ENCODE results near the gene SBF2.

Gene SBF2

GRCh38 chr11:9887472-9887871, 406.5 kb downstream of the SBF2 start:
- Histone ChIP-seq H3K4me1 (ENCODE audit: control insufficient read depth, insufficient read depth, low read length) (peaks cover 12% of the 10 kb centered on the region), H3K36me3 (ENCODE audit: control insufficient read depth, insufficient read depth, low read length) (no peaks in the 10 kb centered on the region), H3K27ac (ENCODE audit: low read depth, low read length) (no peak overlapping the region), H3K9ac (ENCODE audit: low read length) (no peak overlapping the region), H3K9me3 (ENCODE audit: control insufficient read depth, insufficient read depth, low read depth, low read length) (no peaks in the 10 kb centered on the region), H3K27me3 (ENCODE audit: control insufficient read depth, insufficient read depth, low read length) (no peaks in the 10 kb centered on the region), H3K4me3 (ENCODE audit: low read depth, low read length) (no peak overlapping the region)

GRCh38 chr11:9886595-9886994, 407.4 kb downstream of the SBF2 start:
- no peaks in the 10 kb centered on the region for H3K27me3 ChIP-seq (ENCODE audit: control insufficient read depth, insufficient read depth, low read length)
- no peaks in the 10 kb centered on the region for H3K36me3 ChIP-seq (ENCODE audit: control insufficient read depth, insufficient read depth, low read length)
- H3K27ac ChIP-seq (ENCODE audit: low read depth, low read length), result no peak overlapping the region
- no peak overlapping the region for H3K4me3 ChIP-seq (ENCODE audit: low read depth, low read length)
- no peak overlapping the region for H3K9ac ChIP-seq (ENCODE audit: low read length)
- peaks cover 14% of the 10 kb centered on the region for H3K4me1 ChIP-seq (ENCODE audit: control insufficient read depth, insufficient read depth, low read length)
- H3K9me3 ChIP-seq (ENCODE audit: control insufficient read depth, insufficient read depth, low read depth, low read length), result no peaks in the 10 kb centered on the region

GRCh38 chr11:9884601-9885000, 409.4 kb downstream of the SBF2 start:
- no peak overlapping the region for H3K9ac ChIP-seq (ENCODE audit: low read length)
- H3K36me3 ChIP-seq (ENCODE audit: control insufficient read depth, insufficient read depth, low read length), result no peaks in the 10 kb centered on the region

GRCh38 chr11:9880657-9881056, 413.4 kb downstream of the SBF2 start:
- H3K4me3 ChIP-seq (ENCODE audit: low read depth, low read length), result no peak overlapping the region
- H3K27me3 ChIP-seq (ENCODE audit: control insufficient read depth, insufficient read depth, low read length), result no peaks in the 10 kb centered on the region
- no peaks in the 10 kb centered on the region for H3K36me3 ChIP-seq (ENCODE audit: control insufficient read depth, insufficient read depth, low read length)
- H3K4me1 ChIP-seq (ENCODE audit: control insufficient read depth, insufficient read depth, low read length), result peaks cover 6% of the 10 kb centered on the region; the same call in 1 of the 2 replicates
- no peak overlapping the region for H3K27ac ChIP-seq (ENCODE audit: low read depth, low read length)
- H3K9me3 ChIP-seq (ENCODE audit: control insufficient read depth, insufficient read depth, low read depth, low read length), result 0 out of 2 replicates have a peak, but pooled peaks cover 5% of the 10 kb centered on the region
- no peak overlapping the region for H3K9ac ChIP-seq (ENCODE audit: low read length)

More at GRCh38 chr11:9884601-9885000, 409.4 kb downstream of the SBF2 start:
- Histone ChIP-seq H3K27ac (ENCODE audit: low read depth, low read length) (no peak overlapping the region), H3K27me3 (ENCODE audit: control insufficient read depth, insufficient read depth, low read length) (no peaks in the 10 kb centered on the region), H3K4me1 (ENCODE audit: control insufficient read depth, insufficient read depth, low read length) (peaks cover 14% of the 10 kb centered on the region), H3K9me3 (ENCODE audit: control insufficient read depth, insufficient read depth, low read depth, low read length) (no peaks in the 10 kb centered on the region), H3K4me3 (ENCODE audit: low read depth, low read length) (no peak overlapping the region)

- H3K27me3 ChIP-seq (ENCODE audit: control insufficient read depth, insufficient read depth, low read length), result no peaks in the 10 kb centered on the region
- H3K36me3 ChIP-seq (ENCODE audit: control insufficient read depth, insufficient read depth, low read length), result no peaks in the 10 kb centered on the region
- H3K9ac ChIP-seq (ENCODE audit: low read length), result no peak overlapping the region
- H3K27ac ChIP-seq (ENCODE audit: low read depth, low read length), result no peak overlapping the region
- H3K4me3 ChIP-seq (ENCODE audit: low read depth, low read length), result no peak overlapping the region
- H3K4me1 ChIP-seq (ENCODE audit: control insufficient read depth, insufficient read depth, low read length), result peaks cover 2% of the 10 kb centered on the region; the same call in 1 of the 2 replicates
- H3K9me3 ChIP-seq (ENCODE audit: control insufficient read depth, insufficient read depth, low read depth, low read length), result 0 out of 2 replicates have a peak, but pooled peaks cover 5% of the 10 kb centered on the region
Observed at GRCh38 chr11:9878936-9879335, 415.1 kb downstream of the SBF2 start.

GRCh38 chr11:9876331-9876730, 417.7 kb downstream of the SBF2 start:
- H3K27me3 ChIP-seq (ENCODE audit: control insufficient read depth, insufficient read depth, low read length), result no peaks in the 10 kb centered on the region
- H3K4me1 ChIP-seq (ENCODE audit: control insufficient read depth, insufficient read depth, low read length), result no peaks in the 10 kb centered on the region
- no peak overlapping the region for H3K9ac ChIP-seq (ENCODE audit: low read length)
- H3K27ac ChIP-seq (ENCODE audit: low read depth, low read length), result no peak overlapping the region
- H3K4me3 ChIP-seq (ENCODE audit: low read depth, low read length), result no peak overlapping the region
- peaks cover 19% of the 10 kb centered on the region for H3K9me3 ChIP-seq (ENCODE audit: control insufficient read depth, insufficient read depth, low read depth, low read length)
- peaks cover 5% of the 10 kb centered on the region; the same call in 1 of the 2 replicates for H3K36me3 ChIP-seq (ENCODE audit: control insufficient read depth, insufficient read depth, low read length)

GRCh38 chr11:9875862-9876261, 418.2 kb downstream of the SBF2 start:
- Histone ChIP-seq H3K9ac (ENCODE audit: low read length) (no peak overlapping the region), H3K4me1 (ENCODE audit: control insufficient read depth, insufficient read depth, low read length) (no peaks in the 10 kb centered on the region), H3K36me3 (ENCODE audit: control insufficient read depth, insufficient read depth, low read length) (peaks cover 5% of the 10 kb centered on the region; the same call in 1 of the 2 replicates), H3K4me3 (ENCODE audit: low read depth, low read length) (no peak overlapping the region), H3K9me3 (ENCODE audit: control insufficient read depth, insufficient read depth, low read depth, low read length) (peaks cover 19% of the 10 kb centered on the region), H3K27ac (ENCODE audit: low read depth, low read length) (no peak overlapping the region), H3K27me3 (ENCODE audit: control insufficient read depth, insufficient read depth, low read length) (no peaks in the 10 kb centered on the region)

- no peak overlapping the region for H3K4me3 ChIP-seq (ENCODE audit: low read depth, low read length)
- H3K36me3 ChIP-seq (ENCODE audit: control insufficient read depth, insufficient read depth, low read length), result peaks cover 5% of the 10 kb centered on the region; the same call in 1 of the 2 replicates
- no peak overlapping the region for H3K9ac ChIP-seq (ENCODE audit: low read length)
- H3K27me3 ChIP-seq (ENCODE audit: control insufficient read depth, insufficient read depth, low read length), result no peaks in the 10 kb centered on the region
- no peaks in the 10 kb centered on the region for H3K4me1 ChIP-seq (ENCODE audit: control insufficient read depth, insufficient read depth, low read length)
- peaks cover 20% of the 10 kb centered on the region for H3K9me3 ChIP-seq (ENCODE audit: control insufficient read depth, insufficient read depth, low read depth, low read length)
- no peak overlapping the region for H3K27ac ChIP-seq (ENCODE audit: low read depth, low read length)
Observed at GRCh38 chr11:9875399-9875798, 418.6 kb downstream of the SBF2 start.

GRCh38 chr11:9874466-9874865, 419.6 kb downstream of the SBF2 start:
- H3K4me3 ChIP-seq (ENCODE audit: low read depth, low read length), result no peak overlapping the region
- no peaks in the 10 kb centered on the region for H3K27me3 ChIP-seq (ENCODE audit: control insufficient read depth, insufficient read depth, low read length)
- peaks cover 5% of the 10 kb centered on the region; the same call in 1 of the 2 replicates for H3K36me3 ChIP-seq (ENCODE audit: control insufficient read depth, insufficient read depth, low read length)
- no peak overlapping the region for H3K27ac ChIP-seq (ENCODE audit: low read depth, low read length)
- no peak overlapping the region for H3K9ac ChIP-seq (ENCODE audit: low read length)
- no peaks in the 10 kb centered on the region for H3K4me1 ChIP-seq (ENCODE audit: control insufficient read depth, insufficient read depth, low read length)
- H3K9me3 ChIP-seq (ENCODE audit: control insufficient read depth, insufficient read depth, low read depth, low read length), result peaks cover 23% of the 10 kb centered on the region

- H3K9me3 ChIP-seq (ENCODE audit: control insufficient read depth, insufficient read depth, low read depth, low read length), result peaks cover 18% of the 10 kb centered on the region
- no peak overlapping the region for H3K9ac ChIP-seq (ENCODE audit: low read length)
- peaks cover 5% of the 10 kb centered on the region; the same call in 1 of the 2 replicates for H3K36me3 ChIP-seq (ENCODE audit: control insufficient read depth, insufficient read depth, low read length)
- H3K4me1 ChIP-seq (ENCODE audit: control insufficient read depth, insufficient read depth, low read length), result peaks cover 4% of the 10 kb centered on the region; the same call in 1 of the 2 replicates
- H3K4me3 ChIP-seq (ENCODE audit: low read depth, low read length), result no peak overlapping the region
- no peaks in the 10 kb centered on the region for H3K27me3 ChIP-seq (ENCODE audit: control insufficient read depth, insufficient read depth, low read length)
- H3K27ac ChIP-seq (ENCODE audit: low read depth, low read length), result no peak overlapping the region
Observed at GRCh38 chr11:9868641-9869040, 425.4 kb downstream of the SBF2 start.

GRCh38 chr11:9862981-9863380, 431.0 kb downstream of the SBF2 start:
- H3K36me3 ChIP-seq (ENCODE audit: control insufficient read depth, insufficient read depth, low read length), result no peaks in the 10 kb centered on the region
- peak overlapping the region; percentile 24; the same call in 1 of the 2 replicates for H3K27ac ChIP-seq (ENCODE audit: low read depth, low read length)
- no peak overlapping the region for H3K4me3 ChIP-seq (ENCODE audit: low read depth, low read length)
- H3K9me3 ChIP-seq (ENCODE audit: control insufficient read depth, insufficient read depth, low read depth, low read length), result no peaks in the 10 kb centered on the region
- no peak overlapping the region for H3K9ac ChIP-seq (ENCODE audit: low read length)
- H3K27me3 ChIP-seq (ENCODE audit: control insufficient read depth, insufficient read depth, low read length), result no peaks in the 10 kb centered on the region
- peaks cover 41% of the 10 kb centered on the region for H3K4me1 ChIP-seq (ENCODE audit: control insufficient read depth, insufficient read depth, low read length)

All from HUES6 (cell line).